ENCODE measurements around the gene PCCA.

- TF ChIP-seq MAX (IDR thresholded peaks at IDR 0.05; ENCODE audit: insufficient read depth, insufficient read length) (no peak), CTCF (IDR thresholded peaks at IDR 0.05; ENCODE audit: extremely low read depth in 1 of 2, insufficient read depth in 1 of 2, low read depth in 1 of 2, low read length in 2 of 2) (no peak), POLR2A (IDR thresholded peaks at IDR 0.05; ENCODE audit: low read depth, low read length) (no peak), EZH2 (IDR thresholded peaks at IDR 0.05; ENCODE audit: borderline replicate concordance, low read depth, low read length, severe bottlenecking) (no peak), GATA2 (IDR thresholded peaks at IDR 0.05; ENCODE audit: insufficient read depth, insufficient read length, low read depth, low read length) (no peak)
These were observed 41.2 kb downstream of the PCCA start for GRCh38 chr13:100130092-100130491.
